ENCODE measurements around the gene FLOT1. TPM values are rescaled to one million over a fixed set of nuclear protein-coding genes. Genes with fewer than 3 reads are reported as not detected.

Gene FLOT1
- polyA plus RNA-seq, 2 of the 4 experiments (the other 2 are of a cell fraction), result 89.7 to 135 TPM

DNA sequence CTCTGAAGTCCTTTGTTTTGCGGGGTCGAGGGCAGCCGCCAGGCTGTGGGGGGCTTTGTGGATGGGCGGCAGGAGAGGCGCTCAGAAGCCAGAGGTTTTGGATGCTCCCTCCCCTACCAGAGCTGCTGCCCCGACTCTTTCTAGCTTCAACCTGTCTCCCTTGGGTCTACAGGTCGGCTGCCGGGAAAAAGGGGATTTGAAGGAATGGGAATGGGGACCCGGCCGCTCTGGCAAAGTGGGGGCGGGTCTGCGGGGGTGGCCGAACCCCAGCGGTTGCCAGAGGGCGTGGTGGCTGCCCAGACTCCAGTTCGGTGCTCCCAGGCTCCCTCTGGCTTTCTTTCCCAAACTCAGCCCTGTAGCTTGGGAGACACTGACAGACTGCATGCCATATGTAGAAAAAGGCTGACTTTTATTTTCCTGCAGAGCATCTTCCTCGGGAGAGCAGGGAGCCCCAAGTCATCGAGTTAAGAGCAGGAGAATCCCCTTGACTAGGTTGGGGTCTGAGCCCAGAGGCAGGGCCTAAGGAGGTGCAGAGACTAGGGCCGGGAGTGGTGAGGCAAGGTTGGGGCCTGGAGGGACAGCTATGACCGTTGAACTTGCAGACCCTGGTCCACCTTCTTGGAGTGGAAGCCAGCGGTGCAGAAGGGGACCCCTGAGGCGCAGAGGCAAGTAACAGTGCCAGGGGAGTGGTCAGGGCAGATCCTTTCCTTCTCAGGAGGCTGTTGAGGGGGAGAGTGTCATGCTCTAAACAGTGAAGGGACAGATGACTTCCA, 54.6 kb downstream of the FLOT1 start:
- Histone ChIP-seq H3K4me2 (peak overlapping the region; percentile 79), H3K27ac (peak overlapping the region; percentile 83 to 99), H3K4me1 (peaks cover 55% of the 10 kb centered on the region), H3K4me3 (peak overlapping the region; percentile 84), H3K9me3 (no peaks in the 10 kb centered on the region)
- WGBS (ENCODE audit: missing lambda C conversion rate), result 15% methylated on average over 19 of the region's 22 CpGs
- ChIA-PET CTCF (interaction anchor here (0.6 to 6.9 kb wide), 10 partner anchors 10 to 198 kb away, joined by 3 to 84 read pairs (median 5); partner anchors contain the start of genes DHX16 and MDC1), POLR2A (interaction anchor here (0.6 to 2.2 kb wide), 7 partner anchors 16 to 427 kb away, joined by 3 to 12 read pairs (median 3); partner anchors contain the start of genes MDC1, PSORS1C1 and TUBB)
- TF ChIP-seq, protein P1, sequence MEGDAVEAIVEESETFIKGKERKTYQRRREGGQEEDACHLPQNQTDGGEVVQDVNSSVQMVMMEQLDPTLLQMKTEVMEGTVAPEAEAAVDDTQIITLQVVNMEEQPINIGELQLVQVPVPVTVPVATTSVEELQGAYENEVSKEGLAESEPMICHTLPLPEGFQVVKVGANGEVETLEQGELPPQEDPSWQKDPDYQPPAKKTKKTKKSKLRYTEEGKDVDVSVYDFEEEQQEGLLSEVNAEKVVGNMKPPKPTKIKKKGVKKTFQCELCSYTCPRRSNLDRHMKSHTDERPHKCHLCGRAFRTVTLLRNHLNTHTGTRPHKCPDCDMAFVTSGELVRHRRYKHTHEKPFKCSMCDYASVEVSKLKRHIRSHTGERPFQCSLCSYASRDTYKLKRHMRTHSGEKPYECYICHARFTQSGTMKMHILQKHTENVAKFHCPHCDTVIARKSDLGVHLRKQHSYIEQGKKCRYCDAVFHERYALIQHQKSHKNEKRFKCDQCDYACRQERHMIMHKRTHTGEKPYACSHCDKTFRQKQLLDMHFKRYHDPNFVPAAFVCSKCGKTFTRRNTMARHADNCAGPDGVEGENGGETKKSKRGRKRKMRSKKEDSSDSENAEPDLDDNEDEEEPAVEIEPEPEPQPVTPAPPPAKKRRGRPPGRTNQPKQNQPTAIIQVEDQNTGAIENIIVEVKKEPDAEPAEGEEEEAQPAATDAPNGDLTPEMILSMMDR (IDR thresholded peaks at IDR 0.05), result peak; percentile 10; the same call in 1 of the 3 replicates
- TF ChIP-seq KDM1A (IDR thresholded peaks at IDR 0.05; ENCODE audit: low read depth) (no peak), GATA3 (IDR thresholded peaks at IDR 0.05; ENCODE audit: borderline replicate concordance) (no peak), CHD2 (IDR thresholded peaks at IDR 0.05; ENCODE audit: low read length, partially characterized antibody) (no peak)
- FAIRE-seq, result no peak
- DNase-seq (ENCODE audit: low read depth in 1 of 2, low spot score in 1 of 2), result no peak
- peak; percentile 12 to 26; a peak in 3 of 6 replicates for ATAC-seq

DNA sequence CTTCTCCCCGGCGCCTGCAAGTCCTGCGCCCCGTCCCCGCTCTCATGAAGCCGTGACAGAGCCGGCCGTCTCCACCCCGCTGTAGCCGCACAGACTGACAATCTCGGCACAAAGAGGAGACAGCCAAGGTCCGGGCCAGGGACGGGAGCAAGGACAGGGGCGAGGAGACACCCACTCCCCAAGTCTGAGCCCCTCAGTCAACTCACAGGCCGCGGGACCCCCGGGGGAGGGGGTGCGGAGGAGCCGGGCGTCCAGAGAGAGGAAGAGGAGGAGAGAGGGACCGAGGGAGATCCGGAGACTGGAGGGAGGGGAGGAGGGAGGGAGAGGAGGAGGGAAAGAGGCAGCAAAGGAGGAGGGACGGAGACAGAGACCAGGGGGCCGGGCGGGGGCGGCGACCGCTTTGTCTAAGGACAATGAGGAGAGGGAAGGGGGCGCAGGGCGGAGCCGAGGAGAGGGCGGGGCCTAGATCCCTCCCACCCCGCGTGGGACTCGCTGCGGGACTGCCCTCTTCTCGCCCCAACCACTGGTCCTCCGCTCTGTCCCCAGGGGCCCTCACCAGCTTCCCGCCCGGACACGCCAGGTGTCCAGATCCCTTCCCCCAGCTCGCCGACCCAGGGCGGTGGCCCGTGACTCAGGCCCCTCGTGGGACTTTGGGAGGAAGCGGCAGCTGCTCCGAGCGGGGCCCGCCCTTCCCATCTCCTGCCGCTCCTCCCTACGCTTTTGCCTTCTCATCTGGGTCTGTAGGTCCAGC, 55.4 kb downstream of the FLOT1 start:
- peak; percentile 51 to 74 for ATAC-seq
- Histone ChIP-seq H3K4me3 (peak overlapping the region; percentile 84), H3K4me1 (peaks cover 63% of the 10 kb centered on the region), H3K27ac (peak overlapping the region; percentile 83 to 99), H3K9me3 (no peaks in the 10 kb centered on the region), H3K4me2 (peak overlapping the region; percentile 79)
- CTCF ChIA-PET, result interaction anchor here (0.6 to 6.9 kb wide), 6 partner anchors 9 to 40 kb away, joined by 4 to 84 read pairs (median 6); no protein-coding TSS in a partner anchor
- WGBS (ENCODE audit: missing lambda C conversion rate), result 0% methylated on average over 8 of the region's 52 CpGs
- no peak for FAIRE-seq
- POLR2A ChIA-PET, result interaction anchor here (0.5 to 2.2 kb wide), 7 partner anchors 17 to 199 kb away, joined by 3 to 12 read pairs (median 3); partner anchors contain the start of genes MDC1 and TUBB
- peak; percentile 54 to 85 for DNase-seq (ENCODE audit: low read depth in 1 of 2, low spot score in 1 of 2)
- TF ChIP-seq, protein P1 (IDR thresholded peaks at IDR 0.05), result no peak
- TF ChIP-seq, protein P2, sequence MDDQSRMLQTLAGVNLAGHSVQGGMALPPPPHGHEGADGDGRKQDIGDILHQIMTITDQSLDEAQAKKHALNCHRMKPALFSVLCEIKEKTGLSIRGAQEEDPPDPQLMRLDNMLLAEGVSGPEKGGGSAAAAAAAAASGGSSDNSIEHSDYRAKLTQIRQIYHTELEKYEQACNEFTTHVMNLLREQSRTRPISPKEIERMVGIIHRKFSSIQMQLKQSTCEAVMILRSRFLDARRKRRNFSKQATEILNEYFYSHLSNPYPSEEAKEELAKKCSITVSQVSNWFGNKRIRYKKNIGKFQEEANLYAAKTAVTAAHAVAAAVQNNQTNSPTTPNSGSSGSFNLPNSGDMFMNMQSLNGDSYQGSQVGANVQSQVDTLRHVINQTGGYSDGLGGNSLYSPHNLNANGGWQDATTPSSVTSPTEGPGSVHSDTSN (IDR thresholded peaks at IDR 0.05), result no peak
- TF ChIP-seq BHLHE40 (IDR thresholded peaks at IDR 0.05; ENCODE audit: low read depth, low read length) (no peak), HOXB13 (CRISPR knock-in tag; IDR thresholded peaks at IDR 0.05; ENCODE audit: low read depth) (no peak), CEBPB (IDR thresholded peaks at IDR 0.05) (no peak), PHF8 (IDR thresholded peaks at IDR 0.05; ENCODE audit: borderline replicate concordance, low read depth) (0 out of 2 replicates have a peak, but pooled peaks have one; percentile 2), FOXS1 (CRISPR knock-in tag; IDR thresholded peaks at IDR 0.05) (no peak), RAD21 (conservative IDR thresholded peaks at IDR 0.05 in 1 of 2, IDR thresholded peaks at IDR 0.05 in 1 of 2) (no peak), CHD4 (IDR thresholded peaks at IDR 0.05; ENCODE audit: borderline replicate concordance) (no peak), RFX5 (IDR thresholded peaks at IDR 0.05) (no peak), EP300 (IDR thresholded peaks at IDR 0.05) (no peak), NR3C1 (IDR thresholded peaks at IDR 0.05) (no peak), KDM1A (IDR thresholded peaks at IDR 0.05; ENCODE audit: low read depth) (no peak), JUNB (IDR thresholded peaks at IDR 0.05) (no peak), CBX8 (IDR thresholded peaks at IDR 0.05) (no peak), CBX2 (IDR thresholded peaks at IDR 0.05; ENCODE audit: borderline replicate concordance, low read depth) (no peak), POLR2A (IDR thresholded peaks at IDR 0.05; ENCODE audit: low read length) (no peak; the same call in 1 of the 2 replicates), MAFK (IDR thresholded peaks at IDR 0.05; ENCODE audit: partially characterized antibody) (no peak)
- TF ChIP-seq, protein P3, sequence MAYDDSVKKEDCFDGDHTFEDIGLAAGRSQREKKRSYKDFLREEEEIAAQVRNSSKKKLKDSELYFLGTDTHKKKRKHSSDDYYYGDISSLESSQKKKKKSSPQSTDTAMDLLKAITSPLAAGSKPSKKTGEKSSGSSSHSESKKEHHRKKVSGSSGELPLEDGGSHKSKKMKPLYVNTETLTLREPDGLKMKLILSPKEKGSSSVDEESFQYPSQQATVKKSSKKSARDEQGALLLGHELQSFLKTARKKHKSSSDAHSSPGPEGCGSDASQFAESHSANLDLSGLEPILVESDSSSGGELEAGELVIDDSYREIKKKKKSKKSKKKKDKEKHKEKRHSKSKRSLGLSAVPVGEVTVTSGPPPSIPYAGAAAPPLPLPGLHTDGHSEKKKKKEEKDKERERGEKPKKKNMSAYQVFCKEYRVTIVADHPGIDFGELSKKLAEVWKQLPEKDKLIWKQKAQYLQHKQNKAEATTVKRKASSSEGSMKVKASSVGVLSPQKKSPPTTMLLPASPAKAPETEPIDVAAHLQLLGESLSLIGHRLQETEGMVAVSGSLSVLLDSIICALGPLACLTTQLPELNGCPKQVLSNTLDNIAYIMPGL (CRISPR knock-in tag; IDR thresholded peaks at IDR 0.05; ENCODE audit: borderline replicate concordance), result no peak
- TF ChIP-seq, protein P4, sequence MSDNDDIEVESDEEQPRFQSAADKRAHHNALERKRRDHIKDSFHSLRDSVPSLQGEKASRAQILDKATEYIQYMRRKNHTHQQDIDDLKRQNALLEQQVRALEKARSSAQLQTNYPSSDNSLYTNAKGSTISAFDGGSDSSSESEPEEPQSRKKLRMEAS (IDR thresholded peaks at IDR 0.05), result peak; percentile 70
- TF ChIP-seq, protein P5, sequence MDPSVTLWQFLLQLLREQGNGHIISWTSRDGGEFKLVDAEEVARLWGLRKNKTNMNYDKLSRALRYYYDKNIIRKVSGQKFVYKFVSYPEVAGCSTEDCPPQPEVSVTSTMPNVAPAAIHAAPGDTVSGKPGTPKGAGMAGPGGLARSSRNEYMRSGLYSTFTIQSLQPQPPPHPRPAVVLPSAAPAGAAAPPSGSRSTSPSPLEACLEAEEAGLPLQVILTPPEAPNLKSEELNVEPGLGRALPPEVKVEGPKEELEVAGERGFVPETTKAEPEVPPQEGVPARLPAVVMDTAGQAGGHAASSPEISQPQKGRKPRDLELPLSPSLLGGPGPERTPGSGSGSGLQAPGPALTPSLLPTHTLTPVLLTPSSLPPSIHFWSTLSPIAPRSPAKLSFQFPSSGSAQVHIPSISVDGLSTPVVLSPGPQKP (IDR thresholded peaks at IDR 0.05; ENCODE audit: low read depth, low read length), result no peak
- TF ChIP-seq, protein P6, sequence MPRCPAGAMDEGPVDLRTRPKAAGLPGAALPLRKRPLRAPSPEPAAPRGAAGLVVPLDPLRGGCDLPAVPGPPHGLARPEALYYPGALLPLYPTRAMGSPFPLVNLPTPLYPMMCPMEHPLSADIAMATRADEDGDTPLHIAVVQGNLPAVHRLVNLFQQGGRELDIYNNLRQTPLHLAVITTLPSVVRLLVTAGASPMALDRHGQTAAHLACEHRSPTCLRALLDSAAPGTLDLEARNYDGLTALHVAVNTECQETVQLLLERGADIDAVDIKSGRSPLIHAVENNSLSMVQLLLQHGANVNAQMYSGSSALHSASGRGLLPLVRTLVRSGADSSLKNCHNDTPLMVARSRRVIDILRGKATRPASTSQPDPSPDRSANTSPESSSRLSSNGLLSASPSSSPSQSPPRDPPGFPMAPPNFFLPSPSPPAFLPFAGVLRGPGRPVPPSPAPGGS (IDR thresholded peaks at IDR 0.05), result no peak

Measured in A549 (cell line).